Glutamatergic neuron (in vitro differentiated cells): ENCODE data around the gene SCAMP4. TPM values are rescaled to one million over a fixed set of nuclear protein-coding genes. Genes with fewer than 3 reads are reported as not detected.

Experiments used
- DNase-seq: peaks from one replicate; pipeline ENCODE4 v3.0.0; 2022
- H3K27ac Mint-ChIP-seq: one replicate; pipeline ENCODE4 v1.8.0; 2020; ENCODE audit warnings: mild to moderate bottlenecking, mixed read lengths, inconsistent platforms; ENCODE audit not compliant: unreplicated experiment
- H3K27me3 Mint-ChIP-seq: one replicate; pipeline ENCODE4 v1.8.0; 2020; ENCODE audit warnings: mild to moderate bottlenecking, moderate library complexity, mixed read lengths, inconsistent platforms; ENCODE audit not compliant: unreplicated experiment
- H3K36me3 Mint-ChIP-seq: one replicate; pipeline ENCODE4 v1.8.0; 2020; ENCODE audit warnings: mild to moderate bottlenecking, mixed read lengths, inconsistent platforms; ENCODE audit not compliant: unreplicated experiment
- H3K4me1 Mint-ChIP-seq: one replicate; pipeline ENCODE4 v1.8.0; 2020; ENCODE audit warnings: mild to moderate bottlenecking, low read depth, mixed read lengths, inconsistent platforms; ENCODE audit not compliant: unreplicated experiment
- H3K4me3 Mint-ChIP-seq: one replicate; pipeline ENCODE4 v1.8.0; 2020; ENCODE audit warnings: mild to moderate bottlenecking, mixed read lengths, inconsistent platforms; ENCODE audit not compliant: unreplicated experiment
- H3K9me3 Mint-ChIP-seq: one replicate; pipeline ENCODE4 v1.8.0; 2020; ENCODE audit warnings: mild to moderate bottlenecking, moderate library complexity, mixed read lengths, inconsistent platforms; ENCODE audit not compliant: unreplicated experiment
- total RNA-seq: library from RNA; stranded (reverse); fragmentation: NEBNext Ultra II Directional; extraction: Animal tissue kit (Norgen Biotek cat#: 25700); gene quantifications from one replicate; pipeline ENCODE4 v1.2.1, GENCODE V29; 2021; ENCODE audit not compliant: unreplicated experiment
- TF ChIP-seq, protein P1 (sequence below): fragments of 200-600 bp; sonication (generic); IDR thresholded peaks from one replicate; pipeline ENCODE4 v1.5.0; 2021; ENCODE audit not compliant: partially characterized antibody, unreplicated experiment

Gene SCAMP4
- total RNA-seq, 1 donor from 2014 or later, result 66.3 TPM

DNA sequence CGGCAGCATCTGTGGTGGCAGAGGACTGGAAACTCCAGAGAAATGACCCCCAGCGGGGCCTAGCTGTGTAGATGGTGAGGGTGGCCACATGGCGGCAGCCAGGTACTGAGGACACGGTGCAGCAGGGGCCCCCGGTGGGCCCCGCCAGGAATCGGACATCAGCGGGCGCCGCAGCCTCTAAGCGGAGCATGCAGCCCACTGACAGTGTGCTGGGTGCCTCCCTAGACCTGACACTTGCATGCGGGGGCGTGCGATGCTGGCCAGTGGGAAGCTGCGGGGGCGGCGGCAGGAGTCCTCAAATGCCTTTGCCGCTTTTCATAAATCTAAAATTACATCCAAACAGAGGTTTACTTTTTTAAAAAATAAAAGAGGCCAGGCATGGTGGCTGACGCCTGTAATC lies 16.1 kb downstream of the SCAMP4 start:
- TF ChIP-seq, protein P1, sequence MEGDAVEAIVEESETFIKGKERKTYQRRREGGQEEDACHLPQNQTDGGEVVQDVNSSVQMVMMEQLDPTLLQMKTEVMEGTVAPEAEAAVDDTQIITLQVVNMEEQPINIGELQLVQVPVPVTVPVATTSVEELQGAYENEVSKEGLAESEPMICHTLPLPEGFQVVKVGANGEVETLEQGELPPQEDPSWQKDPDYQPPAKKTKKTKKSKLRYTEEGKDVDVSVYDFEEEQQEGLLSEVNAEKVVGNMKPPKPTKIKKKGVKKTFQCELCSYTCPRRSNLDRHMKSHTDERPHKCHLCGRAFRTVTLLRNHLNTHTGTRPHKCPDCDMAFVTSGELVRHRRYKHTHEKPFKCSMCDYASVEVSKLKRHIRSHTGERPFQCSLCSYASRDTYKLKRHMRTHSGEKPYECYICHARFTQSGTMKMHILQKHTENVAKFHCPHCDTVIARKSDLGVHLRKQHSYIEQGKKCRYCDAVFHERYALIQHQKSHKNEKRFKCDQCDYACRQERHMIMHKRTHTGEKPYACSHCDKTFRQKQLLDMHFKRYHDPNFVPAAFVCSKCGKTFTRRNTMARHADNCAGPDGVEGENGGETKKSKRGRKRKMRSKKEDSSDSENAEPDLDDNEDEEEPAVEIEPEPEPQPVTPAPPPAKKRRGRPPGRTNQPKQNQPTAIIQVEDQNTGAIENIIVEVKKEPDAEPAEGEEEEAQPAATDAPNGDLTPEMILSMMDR, result no peak
- Mint-ChIP-seq H3K9me3 (peaks cover 1% of the 10 kb centered on the region), H3K27ac (no peak overlapping the region), H3K4me1 (no peaks in the 10 kb centered on the region), H3K36me3 (no peaks in the 10 kb centered on the region), H3K4me3 (no peak overlapping the region), H3K27me3 (no peaks in the 10 kb centered on the region)
- DNase-seq, result no peak

DNA sequence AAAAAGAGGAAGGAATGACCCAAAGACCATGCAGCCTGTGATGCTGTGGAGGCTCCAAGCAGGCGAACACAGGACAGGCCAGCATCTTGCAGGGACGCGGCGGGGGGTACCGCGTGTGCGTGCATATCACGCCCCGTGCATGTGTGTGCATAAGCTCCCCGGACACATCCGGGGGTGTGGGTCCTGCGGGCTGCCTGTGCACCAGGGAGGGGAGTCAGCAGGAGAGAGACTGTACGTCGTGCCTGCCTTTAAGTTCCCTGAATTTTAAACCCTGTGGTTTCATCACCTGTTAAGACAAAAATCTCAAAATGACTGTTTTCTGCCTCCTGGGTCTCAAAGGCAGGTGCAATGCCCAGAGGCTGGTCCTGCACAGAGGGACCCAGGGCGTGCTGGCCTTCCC lies 16.6 kb downstream of the SCAMP4 start:
- Mint-ChIP-seq H3K9me3 (peaks cover 1% of the 10 kb centered on the region), H3K36me3 (no peaks in the 10 kb centered on the region), H3K27me3 (no peaks in the 10 kb centered on the region), H3K4me1 (no peaks in the 10 kb centered on the region), H3K4me3 (no peak overlapping the region), H3K27ac (no peak overlapping the region)
- TF ChIP-seq, protein P1, result no peak
- DNase-seq, result no peak

- DNase-seq, result no peak
- H3K4me3 Mint-ChIP-seq, result no peak overlapping the region
- H3K4me1 Mint-ChIP-seq, result no peaks in the 10 kb centered on the region
- TF ChIP-seq, protein P1, result no peak
- peaks cover 1% of the 10 kb centered on the region for H3K9me3 Mint-ChIP-seq
- no peak overlapping the region for H3K27ac Mint-ChIP-seq
- H3K27me3 Mint-ChIP-seq, result no peaks in the 10 kb centered on the region
- no peaks in the 10 kb centered on the region for H3K36me3 Mint-ChIP-seq
Observed at GRCh38 chr19:1922803-1923202, 17.6 kb downstream of the SCAMP4 start.

GRCh38 chr19:1923319-1923718 lies 18.1 kb downstream of the SCAMP4 start:
- no peaks in the 10 kb centered on the region for H3K27me3 Mint-ChIP-seq
- no peaks in the 10 kb centered on the region for H3K4me1 Mint-ChIP-seq
- H3K4me3 Mint-ChIP-seq, result no peak overlapping the region
- DNase-seq, result no peak
- no peak overlapping the region for H3K27ac Mint-ChIP-seq
- TF ChIP-seq, protein P1, result no peak
- no peaks in the 10 kb centered on the region for H3K36me3 Mint-ChIP-seq
- peaks cover 1% of the 10 kb centered on the region for H3K9me3 Mint-ChIP-seq

GRCh38 chr19:1924320-1924961 lies 19.2 kb downstream of the SCAMP4 start:
- no peak for DNase-seq
- TF ChIP-seq, protein P1, result no peak
- Mint-ChIP-seq H3K27ac (no peak overlapping the region), H3K36me3 (no peaks in the 10 kb centered on the region), H3K27me3 (no peaks in the 10 kb centered on the region), H3K4me1 (no peaks in the 10 kb centered on the region), H3K4me3 (no peak overlapping the region), H3K9me3 (peaks cover 1% of the 10 kb centered on the region)
